ENCODE measurements around the gene GREB1L.

The GREB1L gene

GRCh38 chr18:21242141-21242779, at the start of gene GREB1L:
Gene GREB1L (plus strand): TSS chr18:21242232. CDS start chr18:21383519, 141,287 bp downstream.
- in situ Hi-C loops (cut with MboI; ENCODE audit: low pct_unique_long_range_greater_than_20kb, low sequenced_read_pairs, unreplicated experiment): no loop called here
- TF ChIP-seq, protein P1, sequence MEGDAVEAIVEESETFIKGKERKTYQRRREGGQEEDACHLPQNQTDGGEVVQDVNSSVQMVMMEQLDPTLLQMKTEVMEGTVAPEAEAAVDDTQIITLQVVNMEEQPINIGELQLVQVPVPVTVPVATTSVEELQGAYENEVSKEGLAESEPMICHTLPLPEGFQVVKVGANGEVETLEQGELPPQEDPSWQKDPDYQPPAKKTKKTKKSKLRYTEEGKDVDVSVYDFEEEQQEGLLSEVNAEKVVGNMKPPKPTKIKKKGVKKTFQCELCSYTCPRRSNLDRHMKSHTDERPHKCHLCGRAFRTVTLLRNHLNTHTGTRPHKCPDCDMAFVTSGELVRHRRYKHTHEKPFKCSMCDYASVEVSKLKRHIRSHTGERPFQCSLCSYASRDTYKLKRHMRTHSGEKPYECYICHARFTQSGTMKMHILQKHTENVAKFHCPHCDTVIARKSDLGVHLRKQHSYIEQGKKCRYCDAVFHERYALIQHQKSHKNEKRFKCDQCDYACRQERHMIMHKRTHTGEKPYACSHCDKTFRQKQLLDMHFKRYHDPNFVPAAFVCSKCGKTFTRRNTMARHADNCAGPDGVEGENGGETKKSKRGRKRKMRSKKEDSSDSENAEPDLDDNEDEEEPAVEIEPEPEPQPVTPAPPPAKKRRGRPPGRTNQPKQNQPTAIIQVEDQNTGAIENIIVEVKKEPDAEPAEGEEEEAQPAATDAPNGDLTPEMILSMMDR (IDR thresholded peaks at IDR 0.05; ENCODE audit: extremely low read depth, insufficient read depth, missing control alignments): no peak
- peak; percentile 71 for DNase-seq (ENCODE audit: low spot score)

GRCh38 chr18:21192308-21192624, 49.8 kb upstream of the GREB1L start:
- in situ Hi-C loops (cut with MboI; ENCODE audit: low pct_unique_long_range_greater_than_20kb, low sequenced_read_pairs, unreplicated experiment): no loop called here
- TF ChIP-seq, protein P1 (IDR thresholded peaks at IDR 0.05; ENCODE audit: extremely low read depth, insufficient read depth, missing control alignments): no peak
- DNase-seq (ENCODE audit: low spot score): no peak

DNA sequence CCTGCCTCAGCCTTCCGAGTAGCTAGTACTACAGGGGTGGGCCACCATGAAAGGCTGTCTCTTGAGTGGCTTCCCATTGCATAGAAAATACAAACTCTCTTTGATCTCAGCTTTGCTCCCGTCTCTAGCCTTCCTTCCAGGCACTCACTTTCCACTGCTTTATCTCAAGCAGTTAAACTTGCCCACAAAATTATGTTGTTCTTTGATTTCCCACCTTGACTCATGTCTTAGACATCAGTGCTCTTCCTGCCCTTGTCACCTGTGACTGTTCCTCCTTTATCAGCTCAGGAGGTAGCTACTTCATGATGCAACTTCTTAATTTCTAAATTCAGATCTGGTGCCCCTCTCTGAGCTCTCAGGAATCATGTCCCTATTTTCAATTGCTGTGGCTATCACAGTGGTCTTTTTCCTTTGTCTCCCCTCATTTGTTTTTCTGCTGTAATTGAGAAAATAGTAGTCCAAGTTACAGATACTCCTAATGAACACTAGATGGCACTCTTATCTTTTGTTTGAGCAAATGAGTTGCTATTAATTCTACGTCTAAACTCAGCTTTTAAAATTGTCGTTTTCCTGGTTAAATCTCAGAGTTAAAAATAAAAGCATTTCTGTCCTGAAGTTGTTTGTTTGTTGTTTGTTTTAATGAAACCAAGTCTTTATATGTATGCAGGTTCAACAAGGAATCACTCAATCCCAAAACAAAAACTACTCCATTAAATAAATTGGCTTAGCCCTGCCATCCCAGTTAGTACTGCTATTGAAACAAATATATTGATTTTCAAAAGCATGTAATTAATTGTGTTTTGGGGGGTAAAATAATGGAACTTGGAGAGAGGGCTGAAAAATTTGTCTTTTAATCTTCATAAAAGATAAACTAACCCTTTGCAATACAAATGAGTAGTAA, 46.9 kb upstream of the GREB1L start:
- TF ChIP-seq, protein P1 (IDR thresholded peaks at IDR 0.05; ENCODE audit: extremely low read depth, insufficient read depth, missing control alignments): peak; percentile 63
- in situ Hi-C loops (cut with MboI; ENCODE audit: low pct_unique_long_range_greater_than_20kb, low sequenced_read_pairs, unreplicated experiment): no loop called here
- peak; percentile 34 for DNase-seq (ENCODE audit: low spot score)

DNA sequence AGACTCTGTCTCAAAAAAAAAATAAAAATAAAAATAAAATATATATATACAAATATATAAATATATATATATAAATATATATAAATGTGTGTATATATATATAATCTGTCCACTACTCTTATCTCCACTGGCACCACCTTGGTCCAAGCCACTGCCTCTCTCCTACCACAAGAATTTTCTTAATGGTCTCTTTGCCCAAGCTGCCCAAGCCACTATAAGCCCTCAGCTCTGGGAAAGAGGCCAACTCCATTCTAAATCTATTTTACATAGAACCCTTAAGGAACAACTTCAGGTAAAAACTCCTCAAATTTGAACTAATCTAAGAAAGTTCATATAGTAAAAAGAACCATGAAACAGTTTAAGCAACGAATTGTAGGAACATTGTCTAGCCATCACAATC, 45.6 kb upstream of the GREB1L start:
- TF ChIP-seq, protein P1 (IDR thresholded peaks at IDR 0.05; ENCODE audit: extremely low read depth, insufficient read depth, missing control alignments): no peak
- in situ Hi-C loops (cut with MboI; ENCODE audit: low pct_unique_long_range_greater_than_20kb, low sequenced_read_pairs, unreplicated experiment): no loop called here
- DNase-seq (ENCODE audit: low spot score): no peak

DNA sequence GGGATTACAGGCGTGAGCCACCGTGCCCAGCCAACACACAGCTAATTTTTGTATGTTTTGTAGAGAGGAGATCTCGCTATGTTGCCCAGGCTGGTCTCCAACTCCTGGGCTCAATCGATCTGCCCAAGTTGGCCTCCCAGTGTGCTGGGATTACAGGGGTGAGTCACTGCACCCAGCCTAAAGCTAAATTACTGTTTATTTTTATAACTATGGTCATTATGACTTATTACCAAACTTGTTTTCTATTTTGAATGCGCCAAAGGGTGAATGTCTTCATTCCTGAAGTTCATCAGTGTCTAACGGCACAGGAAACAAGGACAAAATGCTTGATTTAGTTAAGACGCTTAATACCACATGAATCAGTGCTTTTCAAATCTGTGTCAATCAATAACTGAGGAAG, 38.9 kb upstream of the GREB1L start:
- TF ChIP-seq, protein P1 (IDR thresholded peaks at IDR 0.05; ENCODE audit: extremely low read depth, insufficient read depth, missing control alignments): no peak
- in situ Hi-C loops (cut with MboI; ENCODE audit: low pct_unique_long_range_greater_than_20kb, low sequenced_read_pairs, unreplicated experiment): loop anchor here (10.0 kb wide), 1 partner anchor 242 kb away; no protein-coding TSS in a partner anchor
- DNase-seq (ENCODE audit: low spot score): no peak

DNA sequence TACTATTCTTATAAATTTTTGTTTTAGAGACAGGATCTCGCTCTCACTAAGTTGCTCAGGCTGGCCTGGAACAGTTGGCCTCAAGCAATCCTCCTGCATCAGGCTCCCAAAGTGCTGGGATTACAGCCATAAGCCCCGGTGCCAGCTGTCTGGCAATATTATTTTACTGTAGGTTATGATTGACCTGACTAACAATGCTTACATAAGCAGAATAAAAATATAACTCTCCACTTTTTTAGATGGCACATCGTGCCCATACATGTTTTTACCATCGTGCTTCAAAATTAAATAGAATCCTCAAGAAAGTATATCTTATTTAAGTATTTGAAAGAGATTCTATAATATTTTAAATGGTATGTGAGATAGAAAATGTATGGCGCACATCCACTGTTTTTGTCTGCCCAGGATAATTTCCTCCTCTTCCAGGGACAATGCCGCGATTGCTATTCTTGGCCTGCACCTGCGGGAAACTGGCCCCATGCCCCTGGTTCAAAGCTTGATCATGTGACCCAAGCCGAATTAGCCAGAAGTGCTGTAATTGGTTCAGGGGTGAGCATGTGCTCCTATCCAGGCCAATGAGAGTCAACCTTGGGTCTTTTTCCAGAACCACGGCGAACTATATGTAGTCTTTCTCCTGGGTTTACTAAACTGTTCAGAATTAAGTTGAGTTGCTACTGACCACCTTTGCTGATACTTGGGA, 38.3 kb upstream of the GREB1L start:
- DNase-seq (ENCODE audit: low spot score): no peak
- TF ChIP-seq, protein P1 (IDR thresholded peaks at IDR 0.05; ENCODE audit: extremely low read depth, insufficient read depth, missing control alignments): no peak
- in situ Hi-C loops (cut with MboI; ENCODE audit: low pct_unique_long_range_greater_than_20kb, low sequenced_read_pairs, unreplicated experiment): loop anchor here (10.0 kb wide), 1 partner anchor 241 kb away; no protein-coding TSS in a partner anchor
